A549 (cell line): ENCODE measurements around the gene CNOT6. TPM values are rescaled to one million over a fixed set of nuclear protein-coding genes. Genes with fewer than 3 reads are reported as not detected.

Experiments used
- ATAC-seq, 2 experiments: fragments of 200-7000 bp in 1 of 2; fragments of >200 bp in 1 of 2; cut with Nextera tagmentation in 1 of 2; cut with Tn5 transposase in 1 of 2; 3 replicates each; pipeline versions ENCODE4 v1.8.0 to v1.9.1; 2018 to 2020; ENCODE audit warnings: mild to moderate bottlenecking in 1 of 2, moderate library complexity in 1 of 2
- CTCF ChIA-PET: fragments of 300-600 bp; sonication (Branson Sonifier 250); formaldehyde crosslinking; extraction: SDS; loops from one replicate; lab custom pipeline; 2021; ENCODE audit warnings: antibody characterized with exemption, inconsistent platforms; lab: Yijun Ruan, JAX
- POLR2A ChIA-PET: fragments of 350-600 bp; formaldehyde crosslinking; extraction: SDS; loops from one replicate; lab custom pipeline; 2021; ENCODE audit warnings: antibody characterized with exemption, inconsistent platforms; lab: Yijun Ruan, JAX
- DNase-seq, 2 experiments: peaks; one replicate each; pipeline versions ENCODE4 v3.0.0 to v3.0.0-alpha.2; 2011 to 2016; ENCODE audit warnings: low read depth in 1 of 2, low spot score in 1 of 2
- FAIRE-seq: peaks from 2 replicates; lab custom pipeline; 2011; peaks lifted over from hg19 to GRCh38; lab: Jason Lieb, UNC
- H3K27ac ChIP-seq, 2 experiments: fragments of >200 bp; sonication (Bioruptor Twin); formaldehyde crosslinking; 3 replicates each; pipeline ENCODE4 v1.5.1; 2016 to 2017
- H3K4me1 ChIP-seq: fragments of >200 bp; sonication (Bioruptor Twin); formaldehyde crosslinking; 3 replicates; pipeline ENCODE4 v1.6.1; 2016
- H3K4me2 ChIP-seq: fragments of >200 bp; sonication (Bioruptor Twin); formaldehyde crosslinking; 3 replicates; pipeline ENCODE4 v1.6.1; 2016
- H3K4me3 ChIP-seq: fragments of >200 bp; sonication (Bioruptor Twin); formaldehyde crosslinking; 3 replicates; pipeline ENCODE4 v1.5.1; 2016
- H3K9me3 ChIP-seq: fragments of >200 bp; sonication (Bioruptor Twin); formaldehyde crosslinking; 3 replicates; pipeline ENCODE4 v1.6.1; 2016
- ATOH8 ChIP-seq: fragments of 250-450 bp; sonication (Bioruptor Pico); IDR thresholded peaks from 2 replicates; pipeline ENCODE4 v1.5.0; 2020; ENCODE audit warnings: low read depth, mild to moderate bottlenecking, moderate library complexity
- BHLHE40 ChIP-seq: IDR thresholded peaks from 2 replicates; pipeline ENCODE4 v1.6.1; 2012; ENCODE audit warnings: low read depth, low read length, inconsistent platforms
- CBX2 ChIP-seq: fragments of 200-600 bp; sonication (generic); IDR thresholded peaks from 2 replicates; pipeline ENCODE4 v1.6.1; 2016; ENCODE audit warnings: low read depth, mild to moderate bottlenecking, borderline replicate concordance
- CHD4 ChIP-seq: fragments of 200-600 bp; sonication (generic); IDR thresholded peaks from 2 replicates; pipeline ENCODE4 v1.6.1; 2016; ENCODE audit warnings: antibody characterized with exemption, mild to moderate bottlenecking, borderline replicate concordance
- CTCF ChIP-seq: fragments of >200 bp; sonication (Bioruptor Twin); formaldehyde crosslinking; IDR thresholded peaks from 3 replicates; pipeline ENCODE4 v1.5.1; 2016
- E2F6 ChIP-seq: IDR thresholded peaks from 2 replicates; pipeline ENCODE4 v1.6.1; 2012; ENCODE audit warnings: low read depth, borderline replicate concordance
- EHF ChIP-seq: fragments of 250-450 bp; sonication (Bioruptor Pico); IDR thresholded peaks from 2 replicates; pipeline ENCODE4 v1.5.0; 2020; ENCODE audit warnings: mild to moderate bottlenecking
- ELK1 ChIP-seq: fragments of 150-350 bp; IDR thresholded peaks from 2 replicates; pipeline ENCODE4 v1.6.1; 2014; ENCODE audit warnings: low read depth, mild to moderate bottlenecking, low read length
- HES2 ChIP-seq: fragments of >200 bp; sonication (Bioruptor Twin); formaldehyde crosslinking; IDR thresholded peaks from 2 replicates; pipeline ENCODE4 v1.6.1; 2016
- HEYL ChIP-seq: fragments of 250-450 bp; sonication (Bioruptor Pico); IDR thresholded peaks from 2 replicates; pipeline ENCODE4 v1.8.0; 2021; ENCODE audit warnings: mild to moderate bottlenecking, moderate library complexity
- HMGXB4 ChIP-seq: fragments of 250-450 bp; sonication (Bioruptor Pico); IDR thresholded peaks from 2 replicates; pipeline ENCODE4 v1.5.0; 2021; ENCODE audit warnings: mild to moderate bottlenecking, moderate library complexity, borderline replicate concordance
- HOXB5 ChIP-seq: fragments of 250-450 bp; sonication (Bioruptor Pico); IDR thresholded peaks from 2 replicates; pipeline ENCODE4 v1.5.0; 2020; ENCODE audit warnings: mild to moderate bottlenecking, moderate library complexity
- JUNB ChIP-seq: fragments of >200 bp; sonication (Bioruptor Twin); formaldehyde crosslinking; IDR thresholded peaks from 2 replicates; pipeline ENCODE4 v1.6.1; 2016
- MYC ChIP-seq: IDR thresholded peaks from 2 replicates; pipeline ENCODE4 v1.6.1; 2012; ENCODE audit warnings: mild to moderate bottlenecking, inconsistent platforms, low read length, improper control_type of control experiment, borderline replicate concordance
- NPAS2 ChIP-seq: fragments of 250-450 bp; sonication (Bioruptor Pico); IDR thresholded peaks from 2 replicates; pipeline ENCODE4 v1.8.0; 2022; ENCODE audit warnings: mild to moderate bottlenecking, moderate library complexity, borderline replicate concordance
- PHF8 ChIP-seq: fragments of 200-600 bp; sonication (generic); IDR thresholded peaks from 2 replicates; pipeline ENCODE4 v1.6.1; 2016; ENCODE audit warnings: low read depth, mild to moderate bottlenecking, antibody characterized with exemption, moderate library complexity, borderline replicate concordance
- POLR2AphosphoS2 ChIP-seq: conservative IDR thresholded peaks from 2 replicates; pipeline ENCODE4 v1.6.1; 2012; ENCODE audit warnings: low read length, improper control_type of control experiment, inconsistent platforms
- RAD21 ChIP-seq, 2 experiments: fragments of >200 bp in 1 of 2; sonication (Bioruptor Twin) in 1 of 2; formaldehyde crosslinking in 1 of 2; IDR thresholded peaks in 1 of 2; conservative IDR thresholded peaks in 1 of 2; 2 replicates in 1 of 2; 3 replicates in 1 of 2; pipeline ENCODE4 v1.6.1; 2012 to 2018; ENCODE audit warnings: inconsistent platforms in 1 of 2
- RARB ChIP-seq: fragments of 250-450 bp; sonication (Bioruptor Pico); IDR thresholded peaks from 2 replicates; pipeline ENCODE4 v1.8.0; 2021; ENCODE audit warnings: mild to moderate bottlenecking, moderate library complexity
- RCOR1 ChIP-seq: fragments of 150-350 bp; IDR thresholded peaks from 2 replicates; pipeline ENCODE4 v1.6.1; 2014; ENCODE audit warnings: antibody characterized with exemption, low read length, low read depth
- RFX5 ChIP-seq: fragments of 450-650 bp; IDR thresholded peaks from 2 replicates; pipeline ENCODE4 v1.7.1; 2014; ENCODE audit warnings: antibody characterized with exemption, mild to moderate bottlenecking, moderate library complexity
- RNF2 ChIP-seq: fragments of 200-600 bp; sonication (generic); IDR thresholded peaks from 2 replicates; pipeline ENCODE4 v1.6.1; 2016; ENCODE audit warnings: low read depth, mild to moderate bottlenecking, antibody characterized with exemption, moderate library complexity, borderline replicate concordance
- SMC3 ChIP-seq: fragments of >200 bp; sonication (Bioruptor Twin); formaldehyde crosslinking; IDR thresholded peaks from 3 replicates; pipeline ENCODE4 v1.6.1; 2018; ENCODE audit warnings: inconsistent platforms
- USF2 ChIP-seq: fragments of 450-650 bp; IDR thresholded peaks from 2 replicates; pipeline ENCODE4 v1.6.1; 2014; ENCODE audit warnings: antibody characterized with exemption
- ZSCAN20 ChIP-seq: fragments of 250-450 bp; sonication (Bioruptor Pico); IDR thresholded peaks from 2 replicates; pipeline ENCODE4 v1.8.0; 2022; ENCODE audit warnings: mild to moderate bottlenecking, moderate library complexity
- WGBS: methylation state at CpG from one replicate; pipeline ENCODE4 v1.1.6; 2017; ENCODE audit errors: missing lambda C conversion rate; 5-methylcytosine and 5-hydroxymethylcytosine counted together
- polyA plus RNA-seq, 4 experiments: library from polyadenylated mRNA; depleted of rRNA in 3 of 4; stranded (reverse); fragments of >200 nt; fragmentation: RNase III in 1 of 4; extraction: RNeasy Plus Mini Kit Qiagen cat#74134 plus additional on column Dnase treatment in 1 of 4; gene quantifications; 2 replicates in 3 of 4; 3 replicates in 1 of 4; pipeline ENCODE4 v1.2.3, GENCODE V29; 2011 to 2017

Gene CNOT6
- polyA plus RNA-seq, 2 of the 4 experiments (the other 2 are of a cell fraction) = 18.2 to 28.5 TPM

- H3K4me1 ChIP-seq = peaks cover 37% of the 10 kb centered on the region
- POLR2A ChIA-PET = no interaction called here
- WGBS = 84% methylated on average over 2 of the region's 2 CpGs
- TF ChIP-seq NPAS2 (CRISPR knock-in tag) (no peak), POLR2AphosphoS2 (no peak), USF2 (no peak), RARB (no peak), ZSCAN20 (CRISPR knock-in tag) (no peak), ELK1 (no peak), RNF2 (no peak), HES2 (no peak), HOXB5 (CRISPR knock-in tag) (no peak), ATOH8 (CRISPR knock-in tag) (no peak), JUNB (no peak), BHLHE40 (no peak), RCOR1 (no peak)
- H3K27ac ChIP-seq = peak overlapping the region in 1 of 2 experiments; percentile 73; a peak in 2 of 6 replicates
- H3K4me2 ChIP-seq = peak overlapping the region; percentile 19; the same call in 2 of the 3 replicates
- FAIRE-seq = no peak
- CTCF ChIA-PET = interaction anchor here (0.6 to 1.4 kb wide), 2 partner anchors 48 to 62 kb away, joined by 3 read pairs; no protein-coding TSS in a partner anchor
- H3K4me3 ChIP-seq = no peak overlapping the region
- no peak for ATAC-seq
- no peaks in the 10 kb centered on the region for H3K9me3 ChIP-seq
- DNase-seq = no peak
Observed at GRCh38 chr5:180557217-180557809, 63.1 kb downstream of the CNOT6 start.

- ATAC-seq (no peak), FAIRE-seq (no peak), DNase-seq (no peak)
- Histone ChIP-seq H3K9me3 (no peaks in the 10 kb centered on the region), H3K27ac (peak overlapping the region in 1 of 2 experiments; percentile 36; a peak in 1 of 6 replicates), H3K4me3 (no peak overlapping the region), H3K4me2 (no peak overlapping the region), H3K4me1 (peaks cover 36% of the 10 kb centered on the region)
- ChIA-PET CTCF (interaction anchor here (0.6 to 1.4 kb wide), 4 partner anchors 9 to 234 kb away, joined by 3 to 4 read pairs (median 3); no protein-coding TSS in a partner anchor), POLR2A (no interaction called here)
- WGBS = 95% methylated on average over 11 of the region's 11 CpGs
- TF ChIP-seq ELK1 (no peak), CTCF (no peak), PHF8 (no peak), MYC (no peak), RFX5 (no peak), HMGXB4 (CRISPR knock-in tag) (no peak), RAD21 (conservative IDR thresholded peaks at IDR 0.05 in 1 of 2, IDR thresholded peaks at IDR 0.05 in 1 of 2) (no peak), CBX2 (no peak), USF2 (no peak), HEYL (CRISPR knock-in tag) (no peak), SMC3 (no peak), CHD4 (no peak), ZSCAN20 (CRISPR knock-in tag) (no peak), E2F6 (no peak), EHF (CRISPR knock-in tag) (no peak)
Observed at GRCh38 chr5:180558232-180558631, 64.1 kb downstream of the CNOT6 start.
